Measurements from ENCODE around the gene KCTD19. TPM values are rescaled to one million over a fixed set of nuclear protein-coding genes. Genes with fewer than 3 reads are reported as not detected.

KCTD19 gene
- total and polyA plus RNA-seq, 2 donors (not counting 1 experiment from before 2014, with no cell fraction given): 0.52 TPM; not detected in 1

- no peaks in the 10 kb centered on the region for H3K9me3 ChIP-seq (ENCODE audit: control extremely low read depth in 1 of 3, control insufficient read depth in 2 of 3, insufficient read depth in 1 of 3, low read length in 2 of 3)
- no peak overlapping the region for H3K9ac ChIP-seq (ENCODE audit: low read length)
- WGBS (ENCODE audit: insufficient coverage): 95% methylated on average over 7 of the region's 11 CpGs
- no peak overlapping the region for H3K4me3 Mint-ChIP-seq
- ChIA-PET POLR2A (no interaction called here), CTCF (no interaction called here)
- ATAC-seq (ENCODE audit: low read depth): no peak
- no peaks in the 10 kb centered on the region for H3K4me1 ChIP-seq (ENCODE audit: control insufficient read depth in 2 of 2, insufficient read depth in 2 of 2, low read length in 2 of 2)
- H3K27me3 ChIP-seq (replicated peaks in 1 of 4; ENCODE audit: control extremely low read depth in 1 of 4, control insufficient read depth in 3 of 4, insufficient read depth in 4 of 4, low read length in 3 of 4): peaks cover 0 to 7% (median 0%) of the 10 kb centered on the region in 4 experiments
- no peak overlapping the region for H2AFZ ChIP-seq (ENCODE audit: insufficient read depth, low read depth, low read length, poor library complexity, severe bottlenecking)
- no peaks in the 10 kb centered on the region for H3K9me3 Mint-ChIP-seq (ENCODE audit: insufficient read depth)
- intact Hi-C loops (cut with micrococcal nuclease): no loop called here
- H3K4me1 Mint-ChIP-seq: no peaks in the 10 kb centered on the region
- no peak overlapping the region for H3K27ac Mint-ChIP-seq
- H3K4me3 ChIP-seq (ENCODE audit: control extremely low read depth in 1 of 5, extremely low read depth in 1 of 5, insufficient read depth in 1 of 5, low read depth in 2 of 5, low read length in 4 of 5): no peak overlapping the region
- H3K27me3 Mint-ChIP-seq: no peaks in the 10 kb centered on the region
- no peak for TF ChIP-seq EZH2 (IDR thresholded peaks at IDR 0.05; ENCODE audit: borderline replicate concordance, insufficient read depth, low read depth, low read length, poor library complexity, severe bottlenecking)
- no peak for TF ChIP-seq CTCF (IDR thresholded peaks at IDR 0.05)
- H3K4me2 ChIP-seq (replicated peaks; ENCODE audit: low read depth, low read length, poor library complexity, severe bottlenecking): no peak overlapping the region
- H3K27ac ChIP-seq (ENCODE audit: low read length in 2 of 2): no peak overlapping the region
- no peak for DNase-seq
- H4K20me1 ChIP-seq (ENCODE audit: control insufficient read depth, insufficient read depth, low read length, poor library complexity, severe bottlenecking): no peaks in the 10 kb centered on the region
- H3K36me3 ChIP-seq (replicated peaks in 1 of 2; ENCODE audit: control extremely low read depth in 1 of 2, control insufficient read depth in 1 of 2, extremely low read depth in 1 of 2, insufficient read depth in 2 of 2, low read length in 1 of 2): no peaks in the 10 kb centered on the region
- no peaks in the 10 kb centered on the region for H3K79me2 ChIP-seq (ENCODE audit: control insufficient read depth, insufficient read depth, low read length)
Measured at GRCh38 chr16:67256701-67257230, 69.8 kb downstream of the KCTD19 start.

GRCh38 chr16:67255553-67256221 lies 70.9 kb downstream of the KCTD19 start:
- no peaks in the 10 kb centered on the region for H3K9me3 Mint-ChIP-seq (ENCODE audit: insufficient read depth)
- Histone ChIP-seq H2AFZ (ENCODE audit: insufficient read depth, low read depth, low read length, poor library complexity, severe bottlenecking) (no peak overlapping the region), H3K27me3 (replicated peaks in 1 of 4; ENCODE audit: control extremely low read depth in 1 of 4, control insufficient read depth in 3 of 4, insufficient read depth in 4 of 4, low read length in 3 of 4) (peaks cover 0 to 7% (median 2%) of the 10 kb centered on the region in 4 experiments), H3K4me2 (replicated peaks; ENCODE audit: low read depth, low read length, poor library complexity, severe bottlenecking) (no peak overlapping the region), H3K9ac (ENCODE audit: low read length) (no peak overlapping the region), H3K36me3 (replicated peaks in 1 of 2; ENCODE audit: control extremely low read depth in 1 of 2, control insufficient read depth in 1 of 2, extremely low read depth in 1 of 2, insufficient read depth in 2 of 2, low read length in 1 of 2) (no peaks in the 10 kb centered on the region), H4K20me1 (ENCODE audit: control insufficient read depth, insufficient read depth, low read length, poor library complexity, severe bottlenecking) (no peaks in the 10 kb centered on the region), H3K27ac (ENCODE audit: low read length in 2 of 2) (no peak overlapping the region), H3K4me1 (ENCODE audit: control insufficient read depth in 2 of 2, insufficient read depth in 2 of 2, low read length in 2 of 2) (no peaks in the 10 kb centered on the region), H3K9me3 (ENCODE audit: control extremely low read depth in 1 of 3, control insufficient read depth in 2 of 3, insufficient read depth in 1 of 3, low read length in 2 of 3) (no peaks in the 10 kb centered on the region), H3K79me2 (ENCODE audit: control insufficient read depth, insufficient read depth, low read length) (no peaks in the 10 kb centered on the region), H3K4me3 (ENCODE audit: control extremely low read depth in 1 of 5, extremely low read depth in 1 of 5, insufficient read depth in 1 of 5, low read depth in 2 of 5, low read length in 4 of 5) (no peak overlapping the region)
- intact Hi-C loops (cut with micrococcal nuclease): no loop called here
- no peak for DNase-seq
- H3K4me3 Mint-ChIP-seq: no peak overlapping the region
- no peak overlapping the region for H3K27ac Mint-ChIP-seq
- WGBS (ENCODE audit: insufficient coverage): 96% methylated on average over 15 of the region's 17 CpGs
- TF ChIP-seq EZH2 (IDR thresholded peaks at IDR 0.05; ENCODE audit: borderline replicate concordance, insufficient read depth, low read depth, low read length, poor library complexity, severe bottlenecking): no peak
- no peak for TF ChIP-seq CTCF (IDR thresholded peaks at IDR 0.05)
- ATAC-seq (ENCODE audit: low read depth): no peak
- CTCF ChIA-PET: no interaction called here
- no peaks in the 10 kb centered on the region for H3K4me1 Mint-ChIP-seq
- no peaks in the 10 kb centered on the region for H3K27me3 Mint-ChIP-seq
- POLR2A ChIA-PET: no interaction called here

Measured in B cell (primary cell).